ENCODE results near the gene NPIPA5.
A peak's percentile ranks its signal among the peaks of the same experiment; 100 is the strongest.
"Not testable (repeated sequence)": the region's sequence is repeated elsewhere in the genome, so short reads cannot be mapped to it uniquely, and the experiment has no call there.

NPIPA5 gene

GRCh38 chr16:15398618-15399316 is 20.7 kb upstream of the NPIPA5 start:
- no peak for TF ChIP-seq CTCF (IDR thresholded peaks at IDR 0.05; ENCODE audit: insufficient read depth, missing control alignments)
- FAIRE-seq (no peak), DNase-seq (ENCODE audit: insufficient read length, low spot score) (no peak)

DNA sequence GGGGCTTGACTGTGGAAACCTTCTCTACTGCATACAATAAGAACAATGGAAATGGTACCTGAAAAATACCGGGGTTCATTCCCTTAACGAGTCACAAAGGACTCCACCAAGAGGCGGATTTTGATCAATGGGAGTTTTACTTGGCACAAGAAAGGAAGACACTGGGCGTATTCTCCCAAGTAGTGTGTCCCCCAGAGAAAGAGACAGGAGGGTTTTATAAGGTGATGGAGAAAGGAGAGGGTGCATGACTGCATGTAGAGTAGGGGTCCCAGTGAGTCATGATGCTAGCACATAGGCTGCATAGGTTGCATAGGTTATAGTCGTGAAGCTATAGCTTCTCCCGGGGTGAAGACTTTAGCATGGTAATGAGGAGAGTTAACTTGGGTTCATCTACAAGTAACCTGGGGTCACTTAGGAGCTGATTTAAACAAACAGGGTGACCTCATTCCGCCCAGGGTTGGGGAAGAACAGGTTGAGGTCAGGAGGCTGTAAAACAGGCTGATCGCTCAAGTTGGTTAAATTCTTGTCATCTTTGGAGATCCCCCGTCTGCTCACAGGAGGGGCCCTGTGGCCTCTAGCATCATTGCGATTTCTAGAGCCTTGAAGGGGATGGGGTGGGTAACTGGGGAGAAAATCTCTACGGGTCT is 19.0 kb upstream of the NPIPA5 start:
- TF ChIP-seq CTCF (IDR thresholded peaks at IDR 0.05; ENCODE audit: insufficient read depth, missing control alignments) = no peak
- no peak for FAIRE-seq
- no peak for DNase-seq (ENCODE audit: insufficient read length, low spot score)

DNA sequence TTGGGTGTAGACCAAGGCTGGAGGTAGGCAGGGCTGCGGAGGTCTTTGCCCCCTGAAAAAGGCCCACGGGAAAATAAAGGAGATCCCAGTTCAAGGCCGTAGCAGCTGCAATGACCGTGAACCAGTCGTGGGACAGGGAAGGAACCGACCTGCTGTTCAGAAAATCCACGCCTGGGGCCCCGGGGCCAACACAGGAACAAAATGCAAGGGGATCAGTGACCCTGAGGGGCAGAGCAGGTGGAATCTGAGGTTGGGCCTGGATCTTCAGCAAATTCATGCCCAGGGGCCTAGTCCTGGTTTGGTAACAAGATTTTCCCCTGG is 18.4 kb upstream of the NPIPA5 start:
- FAIRE-seq; DNase-seq (ENCODE audit: insufficient read length, low spot score): not testable (repeated sequence)

GRCh38 chr16:15395631-15396508 is 17.8 kb upstream of the NPIPA5 start, which contains the start of gene MPV17L:
MPV17L (plus strand) TSS chr16:15395754; CDS start chr16:15395898, 144 bp downstream.
- not testable (repeated sequence) for FAIRE-seq
- peak; percentile 49 for DNase-seq (ENCODE audit: insufficient read length, low spot score)

GRCh38 chr16:15393025-15393424 is 14.9 kb upstream of the NPIPA5 start:
- not testable (repeated sequence) for DNase-seq (ENCODE audit: insufficient read length, low spot score); FAIRE-seq

GRCh38 chr16:15389916-15390315 is 11.8 kb upstream of the NPIPA5 start:
- not testable (repeated sequence) for FAIRE-seq

GRCh38 chr16:15388060-15388459 is 10.0 kb upstream of the NPIPA5 start:
- not testable (repeated sequence) for FAIRE-seq

More at GRCh38 chr16:15389916-15390315, 11.8 kb upstream of the NPIPA5 start:
- not testable (repeated sequence) for DNase-seq (ENCODE audit: insufficient read length, low spot score)

DNA sequence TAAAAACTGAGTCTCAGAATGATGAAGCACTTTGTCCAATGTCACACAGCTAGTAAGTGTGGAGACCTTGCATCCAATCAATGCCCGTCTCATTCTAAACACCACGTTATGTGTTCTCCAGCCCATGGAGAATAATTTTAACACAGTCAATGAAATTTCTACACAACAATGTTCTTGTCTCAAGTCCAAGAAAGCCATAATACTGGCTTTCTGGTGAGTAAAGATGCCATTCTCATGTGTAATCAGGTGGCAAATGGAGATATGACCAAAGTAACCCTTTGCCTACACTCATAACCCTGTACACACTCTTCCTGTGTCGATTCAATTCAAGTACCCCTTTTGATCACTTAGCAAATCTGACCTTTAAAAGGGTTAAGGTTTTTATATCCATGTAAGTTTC is 4.7 kb upstream of the NPIPA5 start:
- not testable (repeated sequence) for FAIRE-seq

More at GRCh38 chr16:15388060-15388459, 10.0 kb upstream of the NPIPA5 start:
- not testable (repeated sequence) for DNase-seq (ENCODE audit: insufficient read length, low spot score)

DNA sequence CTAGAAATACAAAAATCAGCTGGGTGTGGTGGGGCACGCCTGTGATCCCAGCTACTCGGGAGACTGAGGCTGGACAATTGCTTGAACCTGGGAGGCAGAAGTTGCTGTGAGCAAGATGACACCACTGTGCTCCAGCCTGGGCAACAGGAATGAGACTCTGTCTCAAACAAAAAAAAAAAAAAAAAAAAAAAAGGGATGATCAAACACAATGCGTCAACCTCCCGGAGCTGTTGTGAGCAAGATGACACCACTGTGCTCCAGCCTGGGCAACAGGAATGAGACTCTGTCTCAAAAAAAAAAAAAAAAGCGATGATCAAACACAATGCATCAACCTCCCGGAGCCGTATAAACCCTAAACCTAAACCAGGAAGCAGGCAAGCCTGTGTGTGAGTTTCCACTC is 20.6 kb downstream of the NPIPA5 start:
- not testable (repeated sequence) for DNase-seq (ENCODE audit: insufficient read length, low spot score); FAIRE-seq

More for the DNA sequence above, 4.7 kb upstream of the NPIPA5 start:
- DNase-seq (ENCODE audit: insufficient read length, low spot score) = not testable (repeated sequence)

- FAIRE-seq = not testable (repeated sequence)
Measured at GRCh38 chr16:15354846-15355245, 23.2 kb downstream of the NPIPA5 start.

DNA sequence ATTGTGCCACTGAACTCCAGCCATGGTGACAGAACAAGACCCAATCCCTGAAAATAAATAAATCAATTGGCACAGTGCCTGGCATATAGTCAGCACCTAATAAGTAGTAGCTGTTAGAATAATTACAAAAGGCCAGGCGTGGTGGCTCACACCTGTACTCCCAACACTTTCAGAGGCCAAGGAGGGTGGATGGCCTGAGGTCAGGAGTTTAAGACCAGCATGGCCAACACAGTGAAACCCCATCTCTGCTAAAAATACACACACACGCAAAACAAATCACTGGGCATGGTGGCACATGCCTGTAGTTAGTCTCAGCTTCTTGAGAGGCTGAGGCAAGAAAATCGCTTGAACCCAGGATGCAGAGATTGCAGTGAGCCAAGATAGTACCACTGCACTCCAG is 25.2 kb downstream of the NPIPA5 start:
- not testable (repeated sequence) for FAIRE-seq; DNase-seq (ENCODE audit: insufficient read length, low spot score)

More at GRCh38 chr16:15354846-15355245, 23.2 kb downstream of the NPIPA5 start:
- DNase-seq (ENCODE audit: insufficient read length, low spot score) = not testable (repeated sequence)

GRCh38 chr16:15351745-15352144 is 26.3 kb downstream of the NPIPA5 start:
- not testable (repeated sequence) for FAIRE-seq; DNase-seq (ENCODE audit: insufficient read length, low spot score)

DNA sequence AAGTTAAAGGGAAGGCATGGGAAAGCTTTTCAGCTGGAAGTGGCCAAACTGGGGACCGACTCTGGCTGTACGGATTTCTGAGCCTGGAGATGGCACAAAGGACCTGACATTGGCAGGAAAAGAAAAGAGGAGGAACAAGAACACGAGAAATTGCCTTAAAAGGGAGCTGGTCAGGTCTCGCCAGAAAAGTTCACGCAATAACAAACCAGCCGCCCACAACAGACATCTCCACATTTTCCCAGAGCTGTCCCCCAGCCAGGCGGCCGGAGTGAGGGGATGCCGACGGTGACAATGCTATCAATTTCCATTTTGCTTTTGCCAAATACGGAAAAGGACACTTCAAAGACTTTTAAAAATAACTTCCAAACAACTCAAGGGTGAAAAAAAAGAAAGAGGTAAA is 26.8 kb downstream of the NPIPA5 start:
- DNase-seq (ENCODE audit: insufficient read length, low spot score); FAIRE-seq: not testable (repeated sequence)

DNA sequence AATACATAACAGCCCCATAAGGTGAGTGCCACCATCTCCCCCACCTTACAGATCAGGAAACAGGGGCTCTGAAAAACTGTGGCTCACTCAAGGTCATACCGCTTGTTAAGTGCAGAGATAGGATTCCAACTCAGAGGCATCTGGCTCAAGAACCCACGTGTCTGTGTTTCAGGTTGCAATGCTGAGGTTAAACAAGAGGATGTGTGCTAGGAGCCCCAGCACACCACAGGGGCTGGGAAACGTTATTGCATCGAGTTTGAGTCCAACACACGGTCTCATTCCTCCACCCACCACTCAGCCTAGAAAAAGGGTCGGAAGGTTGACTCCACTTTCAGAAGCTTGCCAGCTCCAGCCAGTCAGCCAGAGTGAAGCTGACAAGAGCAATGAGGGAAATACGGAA is 29.4 kb downstream of the NPIPA5 start:
- not testable (repeated sequence) for FAIRE-seq

GRCh38 chr16:15342337-15342736 is 35.8 kb downstream of the NPIPA5 start:
- DNase-seq (ENCODE audit: insufficient read length, low spot score); FAIRE-seq: not testable (repeated sequence)

More for the DNA sequence above, 29.4 kb downstream of the NPIPA5 start:
- not testable (repeated sequence) for DNase-seq (ENCODE audit: insufficient read length, low spot score)

DNA sequence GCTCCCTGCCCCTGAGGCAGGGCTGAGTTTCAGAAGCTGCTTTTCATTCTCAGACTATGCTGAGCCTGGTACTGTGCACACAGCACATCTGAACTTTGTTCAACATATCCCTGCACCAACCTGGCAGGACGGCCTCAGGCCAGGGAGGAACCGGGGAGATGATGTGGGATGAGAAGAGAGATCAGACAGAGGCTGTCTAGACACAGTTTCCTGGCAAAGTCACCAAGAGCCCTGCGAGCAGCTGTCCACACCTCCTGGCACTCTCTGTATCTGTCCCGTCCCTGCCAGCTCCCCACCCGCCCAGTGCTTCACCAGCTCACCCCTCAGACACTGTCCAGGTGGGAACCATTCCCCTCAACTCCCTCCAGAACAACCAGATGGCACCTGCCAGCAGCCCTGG is 39.1 kb downstream of the NPIPA5 start:
- not testable (repeated sequence) for FAIRE-seq; DNase-seq (ENCODE audit: insufficient read length, low spot score)

DNA sequence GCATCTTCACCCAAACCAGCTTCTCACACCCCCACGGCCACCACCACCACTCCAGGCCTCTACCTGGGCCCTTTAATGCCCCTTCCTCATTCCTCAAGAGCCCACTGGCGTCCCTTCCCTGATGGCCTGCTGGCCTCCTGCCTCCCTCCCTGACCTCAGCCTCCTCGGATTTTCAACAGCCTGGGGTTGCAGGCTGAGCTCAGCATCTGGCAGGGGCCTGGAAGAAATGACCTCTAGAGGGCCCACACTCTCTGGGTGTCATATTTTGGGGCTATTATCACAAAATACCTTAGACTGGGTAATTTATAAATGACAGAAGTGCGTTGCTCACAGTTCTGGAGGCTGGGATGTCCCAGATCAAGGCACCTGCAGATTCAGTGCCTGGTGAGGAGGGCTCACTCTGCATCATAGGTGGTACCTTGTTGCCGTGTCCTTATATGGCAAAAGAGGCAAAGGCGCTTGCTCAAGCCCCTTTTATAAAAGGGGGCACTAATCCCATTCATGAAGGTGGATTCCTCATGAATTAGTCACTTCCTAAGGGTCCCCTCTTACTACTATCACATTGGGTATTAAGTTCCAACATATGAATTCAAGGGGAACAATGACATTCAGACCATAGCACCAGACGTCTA is 40.0 kb downstream of the NPIPA5 start:
- DNase-seq (ENCODE audit: insufficient read length, low spot score); FAIRE-seq: not testable (repeated sequence)
